Activated effector memory CD4-positive, alpha-beta T cell treated with Interleukin-2 at 50 U/mL for 16 hours (primary cell): ENCODE results near the gene CCDC74A.
"Not testable (repeated sequence)": the region's sequence is repeated elsewhere in the genome, so short reads cannot be mapped to it uniquely, and the experiment has no call there.

Experiments
- DNase-seq: peaks from one replicate; pipeline ENCODE4 v3.0.0-alpha.2; 2020

The CCDC74A gene

DNA sequence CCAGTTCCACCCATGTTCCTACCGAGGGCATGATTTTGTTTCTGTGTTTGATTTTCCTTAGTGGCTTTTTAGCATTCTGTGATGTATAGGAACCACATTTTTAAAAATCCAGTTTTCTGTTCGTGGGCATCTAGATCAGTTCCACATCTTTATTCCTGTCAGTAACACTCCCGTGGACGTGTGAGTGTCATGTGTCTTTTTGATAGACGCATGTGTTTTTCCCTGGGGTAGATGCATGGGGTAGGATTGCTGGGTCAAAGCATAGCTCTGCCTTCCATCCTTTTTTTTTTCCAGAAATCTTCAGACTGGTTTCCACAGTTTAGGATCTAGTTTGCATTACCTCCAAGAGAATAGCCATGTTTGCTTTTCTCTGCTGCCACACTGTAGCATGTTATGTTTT, 38.7 kb downstream of the CCDC74A start:
- DNase-seq = no peak

DNA sequence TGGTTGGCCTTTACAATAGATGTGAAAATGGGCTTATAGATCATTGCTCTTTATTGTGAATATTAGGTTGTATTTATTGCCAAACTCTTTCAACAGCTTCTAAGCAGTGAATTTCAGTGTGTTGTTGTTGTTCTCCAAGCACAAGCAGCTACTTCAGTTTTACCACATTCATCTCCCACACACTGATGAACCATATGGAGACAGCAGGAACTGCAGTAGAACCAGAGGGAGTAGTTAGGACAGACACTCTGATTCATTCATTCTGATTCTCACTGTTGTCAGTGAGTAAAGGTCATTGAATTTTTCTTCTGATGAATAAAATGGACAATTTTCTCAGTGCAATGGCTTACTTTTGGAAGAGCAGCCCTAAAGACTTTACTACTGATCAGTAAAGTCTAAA, 40.2 kb downstream of the CCDC74A start:
- no peak for DNase-seq

DNA sequence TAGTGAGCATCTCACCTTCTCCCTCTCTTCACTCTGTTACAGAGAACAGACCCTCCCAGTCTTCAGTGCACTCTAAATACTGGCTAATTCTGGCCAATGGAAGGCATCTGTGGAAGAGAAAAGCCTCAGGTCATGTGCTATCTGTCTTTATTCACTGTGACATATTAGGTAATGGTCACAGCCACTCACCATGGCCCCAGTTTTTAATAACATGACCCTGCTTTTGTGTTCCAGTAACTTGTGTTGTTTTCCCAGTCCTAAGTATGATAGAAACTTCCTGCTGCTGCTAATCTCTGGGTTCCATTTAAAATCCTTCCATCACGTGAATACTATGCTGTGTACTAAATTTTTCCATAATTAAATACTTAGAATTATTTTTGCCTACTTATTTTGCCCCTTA, 40.7 kb downstream of the CCDC74A start:
- not testable (repeated sequence) for DNase-seq

DNA sequence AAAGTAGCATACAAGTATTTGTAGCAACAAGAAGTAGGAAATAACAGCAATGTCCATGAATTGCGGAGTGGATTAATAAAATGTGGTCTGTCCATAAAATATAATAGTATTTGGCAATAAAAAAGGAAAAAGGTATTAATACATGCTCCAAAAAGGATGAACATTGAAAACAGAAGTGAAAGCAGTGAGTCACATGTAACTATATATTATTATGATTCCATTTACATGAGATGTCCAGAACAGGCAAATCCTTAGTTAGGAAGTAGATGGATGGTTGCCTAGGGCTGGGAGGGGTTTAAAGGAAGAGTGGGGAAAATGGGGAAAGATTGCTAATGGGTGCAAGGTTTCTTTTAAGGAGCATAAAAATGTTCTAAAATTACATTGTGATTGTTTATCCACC, 44.5 kb downstream of the CCDC74A start:
- no peak for DNase-seq

DNA sequence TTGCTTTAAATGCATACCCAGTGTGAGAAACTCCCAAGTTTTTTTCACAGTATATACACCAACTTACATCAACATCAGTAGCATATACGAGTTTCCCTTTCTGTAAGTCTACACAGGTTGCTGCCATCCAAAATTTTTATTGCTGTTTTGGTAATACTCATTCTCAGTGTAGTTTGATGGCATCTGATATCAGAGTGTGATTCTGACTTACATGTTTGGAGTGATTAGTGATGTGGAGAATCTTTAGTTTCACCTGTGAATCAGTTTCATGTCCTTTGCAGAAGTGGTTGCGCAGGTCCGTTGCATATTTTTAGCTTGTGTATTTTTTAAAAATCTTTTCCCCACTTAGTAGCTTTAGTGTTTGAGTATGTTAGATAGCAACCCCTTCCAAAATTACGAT, 50.1 kb downstream of the CCDC74A start:
- no peak for DNase-seq

DNA sequence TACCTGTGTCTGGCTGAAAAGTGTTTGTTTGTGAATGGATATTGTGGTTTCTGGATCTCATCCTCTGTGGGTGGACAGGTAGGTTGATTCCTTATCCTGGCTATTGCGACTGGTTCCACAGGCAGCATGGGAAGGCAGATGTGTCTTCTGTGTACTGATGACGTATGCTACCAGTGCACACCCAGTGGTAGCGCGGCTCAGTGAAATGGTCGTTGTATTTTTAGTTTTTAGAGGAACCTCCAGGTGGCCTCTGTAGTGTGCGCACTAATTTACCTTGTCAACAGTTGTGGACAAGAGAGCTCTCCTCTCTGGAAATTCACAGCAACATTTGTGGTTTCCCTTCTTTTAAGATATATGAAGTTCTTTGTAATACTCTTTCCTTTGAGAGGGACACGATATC, 52.5 kb downstream of the CCDC74A start:
- no peak for DNase-seq
